Stimulated activated CD4-positive, alpha-beta T cell treated with anti-CD3 and anti-CD28 coated beads, Interleukin-4, amount 100 ng/mL, for 1 hour (primary cell): ENCODE data around the gene SH2D3A.
A peak's percentile ranks its signal among the peaks of the same experiment; 100 is the strongest.
"Not testable (repeated sequence)": the region's sequence is repeated elsewhere in the genome, so short reads cannot be mapped to it uniquely, and the experiment has no call there.

ENCODE experiments used
- DNase-seq: peaks from one replicate; pipeline ENCODE4 v3.0.0-alpha.2; 2020

SH2D3A gene

GRCh38 chr19:6754653-6755463 lies 12.4 kb downstream of the SH2D3A start:
- DNase-seq: no peak

DNA sequence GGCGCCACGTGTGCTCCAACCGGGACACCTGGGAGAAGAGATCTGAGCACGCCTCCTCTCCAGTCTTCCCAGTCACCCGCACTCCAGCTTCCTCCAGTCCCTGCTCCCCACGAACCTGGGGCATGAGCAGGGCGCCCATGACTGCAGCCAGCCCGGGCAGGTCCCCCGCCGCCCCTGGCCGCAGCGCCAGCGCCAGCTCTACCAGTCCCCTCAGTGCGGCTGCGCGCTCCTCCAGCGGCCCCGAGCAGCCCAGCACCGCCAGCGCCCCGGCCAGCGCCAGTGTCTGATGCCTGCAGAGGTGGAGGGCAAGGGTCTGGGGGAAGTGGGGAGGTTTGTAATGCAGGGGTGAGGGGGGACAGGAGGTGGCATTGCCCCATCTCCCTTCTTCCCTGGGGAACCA lies 13.1 kb downstream of the SH2D3A start:
- DNase-seq: no peak

GRCh38 chr19:6753178-6754031 lies 13.8 kb downstream of the SH2D3A start:
- peak; percentile 84 for DNase-seq

GRCh38 chr19:6752256-6753177 lies 14.7 kb downstream of the SH2D3A start:
- DNase-seq: no peak

DNA sequence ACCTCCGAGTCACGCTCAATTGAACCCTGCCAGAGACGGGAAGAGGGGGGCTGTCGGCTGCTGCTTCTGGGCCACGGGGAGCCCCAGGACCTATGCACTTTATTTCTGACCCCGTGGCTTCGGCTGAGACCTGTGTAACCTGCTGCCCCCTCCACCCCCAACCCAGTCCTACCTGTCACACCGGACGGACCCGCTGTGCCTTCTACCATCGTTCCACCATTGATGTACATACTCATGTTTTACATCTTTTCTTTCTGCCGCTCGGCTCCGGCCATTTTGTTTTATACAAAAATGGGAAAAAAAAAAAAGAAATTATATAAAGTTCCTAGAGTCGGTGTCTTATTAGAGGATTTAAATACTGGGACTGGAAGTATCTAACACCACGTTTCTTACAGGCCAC lies 16.0 kb downstream of the SH2D3A start:
- no peak for DNase-seq

DNA sequence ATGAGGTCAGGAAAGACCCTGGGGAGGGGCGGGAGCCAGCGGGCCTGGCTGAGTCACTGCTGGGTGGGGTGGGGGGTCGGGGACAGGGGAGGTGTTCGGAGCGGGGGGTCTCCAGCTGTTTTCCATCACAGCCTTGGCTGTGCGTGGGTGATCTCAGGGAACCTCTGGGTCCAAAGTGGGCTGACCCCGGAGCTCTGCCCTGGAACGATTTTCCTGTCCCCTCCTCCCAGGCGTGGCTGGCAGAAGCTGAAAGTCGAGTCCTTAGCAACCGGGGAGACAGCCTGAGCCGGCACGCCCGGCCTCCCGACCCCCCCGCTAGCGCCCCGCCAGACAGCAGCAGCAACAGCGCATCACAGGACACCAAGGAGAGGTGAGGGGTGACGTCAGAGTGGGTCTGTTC lies 17.2 kb downstream of the SH2D3A start:
- no peak for DNase-seq

GRCh38 chr19:6748543-6748942 lies 18.7 kb downstream of the SH2D3A start:
- DNase-seq: not testable (repeated sequence)

- no peak for DNase-seq
Observed at GRCh38 chr19:6745965-6746364, 21.3 kb downstream of the SH2D3A start.

DNA sequence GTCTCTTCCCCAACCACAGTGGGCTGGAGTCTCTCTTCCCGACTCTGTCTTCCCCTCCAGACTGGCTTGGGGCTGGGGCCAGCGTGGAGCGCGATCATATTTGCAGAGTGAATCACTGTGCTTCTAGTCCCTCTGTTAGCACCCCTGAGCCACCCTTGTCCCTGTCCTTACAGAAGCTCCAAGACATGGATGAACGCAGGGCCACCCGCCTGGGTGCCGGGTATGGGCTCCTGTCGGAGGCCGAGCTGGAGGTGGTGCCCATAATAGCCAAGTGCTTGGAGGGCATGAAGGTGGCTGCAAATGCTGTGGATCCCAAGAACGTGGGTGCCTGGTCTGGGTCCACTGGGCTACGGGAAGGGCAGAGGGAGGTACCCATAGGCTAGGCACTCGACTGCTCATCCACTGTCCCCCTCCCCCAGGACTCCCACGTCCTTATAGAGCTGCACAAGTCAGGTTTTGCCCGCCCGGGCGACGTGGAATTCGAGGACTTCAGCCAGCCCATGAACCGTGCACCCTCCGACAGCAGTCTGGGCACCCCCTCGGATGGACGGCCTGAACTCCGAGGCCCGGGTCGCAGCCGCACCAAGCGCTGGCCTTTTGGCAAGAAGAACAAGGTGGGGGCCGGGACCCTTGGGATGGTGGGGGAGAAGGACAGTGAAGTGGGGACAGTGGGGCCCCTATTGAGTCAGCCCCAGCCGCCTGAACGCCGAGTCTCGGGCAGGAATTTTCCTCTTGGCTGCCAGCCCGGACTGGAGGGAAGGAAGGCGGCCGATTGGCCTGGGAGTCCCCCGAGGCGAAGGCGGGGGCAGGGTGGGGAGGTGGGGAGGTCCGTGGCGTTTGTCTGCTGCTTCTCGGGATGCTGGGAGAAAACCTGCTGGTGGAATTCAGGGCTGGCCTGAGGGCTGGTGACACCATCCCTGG lies 22.6 kb downstream of the SH2D3A start:
- no peak for DNase-seq

DNA sequence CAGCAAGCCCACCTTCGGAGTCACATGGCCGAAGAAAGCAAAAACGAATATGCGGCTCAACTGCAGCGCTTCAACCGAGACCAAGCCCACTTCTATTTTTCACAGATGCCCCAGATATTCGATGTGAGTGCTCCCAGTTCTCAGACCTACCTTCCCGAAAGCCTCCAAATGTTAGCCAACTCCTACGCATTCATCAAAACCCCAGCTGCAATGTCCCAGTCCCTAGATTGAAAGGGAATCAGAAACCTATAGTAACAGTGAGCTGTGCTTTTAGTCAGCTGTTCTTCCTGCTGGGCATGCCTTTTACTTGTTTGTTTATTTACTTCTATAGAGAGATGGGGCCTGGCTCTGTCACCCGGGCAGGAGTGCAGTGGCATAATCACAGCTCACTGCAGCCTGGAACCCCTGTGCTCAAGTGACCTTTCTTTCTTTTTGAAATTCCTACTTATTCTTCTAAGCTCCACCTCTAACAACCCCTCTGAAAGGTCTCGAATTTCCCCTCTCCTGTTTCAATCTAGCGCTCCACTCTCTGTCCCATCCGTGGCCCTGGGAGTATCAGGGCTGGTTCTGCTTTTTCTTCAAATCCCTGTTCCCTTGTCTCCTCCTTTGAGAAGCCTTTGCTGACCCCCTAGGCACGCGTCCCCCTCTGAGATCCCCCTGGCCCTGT lies 23.4 kb downstream of the SH2D3A start:
- DNase-seq: no peak

DNA sequence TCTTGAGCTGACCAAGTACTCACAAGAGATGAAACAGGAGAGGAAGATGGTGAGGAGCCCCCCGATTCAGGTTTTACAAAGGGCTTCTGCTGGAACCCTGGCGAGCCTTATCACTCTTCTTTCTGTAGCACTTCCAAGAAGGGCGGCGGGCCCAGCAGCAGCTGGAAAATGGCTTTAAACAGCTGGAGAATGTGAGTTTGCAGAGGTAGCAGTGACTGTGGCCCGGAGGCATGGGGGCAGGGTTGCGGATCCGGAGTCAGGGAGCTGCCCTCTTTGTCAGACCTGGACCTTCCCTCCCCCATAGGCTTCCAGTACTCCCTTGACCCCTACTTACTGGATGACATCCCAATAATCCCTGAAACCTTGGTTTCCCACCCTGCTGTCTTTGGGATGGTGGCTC lies 24.2 kb downstream of the SH2D3A start:
- DNase-seq: no peak

DNA sequence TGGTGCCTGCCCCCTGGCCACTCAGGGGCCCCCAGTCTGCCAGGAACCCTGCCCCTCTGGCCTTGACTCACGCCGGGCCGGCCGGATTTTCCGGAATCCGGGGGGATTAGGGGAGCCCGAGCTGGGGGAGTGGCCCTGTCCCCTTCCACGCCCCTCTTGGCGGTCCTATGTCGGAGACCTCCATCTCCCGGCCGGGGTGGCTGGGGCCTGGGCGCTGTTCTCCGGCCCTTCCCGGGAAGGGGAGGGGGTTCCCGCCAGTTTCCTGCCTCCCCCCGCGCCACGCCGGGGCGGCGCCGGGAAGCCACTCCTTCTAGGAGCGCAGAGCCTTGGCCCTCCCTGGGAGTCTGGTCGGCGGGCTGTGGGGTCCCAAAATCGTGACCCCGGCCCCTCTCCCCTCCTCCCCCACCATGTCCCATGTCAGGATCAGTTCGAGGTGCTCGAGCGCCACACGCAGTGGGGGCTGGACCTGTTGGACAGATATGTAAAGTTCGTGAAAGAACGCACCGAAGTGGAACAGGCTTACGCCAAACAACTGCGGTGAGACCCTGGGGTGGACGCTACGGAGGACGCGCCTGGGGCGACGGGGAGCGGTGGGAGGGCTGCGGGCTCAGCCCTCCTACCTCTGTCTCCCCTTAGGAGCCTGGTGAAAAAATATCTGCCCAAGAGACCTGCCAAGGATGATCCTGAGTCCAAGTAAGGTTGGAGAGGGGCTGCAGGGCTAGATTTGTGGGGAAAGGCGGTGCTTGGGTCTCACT lies 26.5 kb downstream of the SH2D3A start:
- no peak for DNase-seq

DNA sequence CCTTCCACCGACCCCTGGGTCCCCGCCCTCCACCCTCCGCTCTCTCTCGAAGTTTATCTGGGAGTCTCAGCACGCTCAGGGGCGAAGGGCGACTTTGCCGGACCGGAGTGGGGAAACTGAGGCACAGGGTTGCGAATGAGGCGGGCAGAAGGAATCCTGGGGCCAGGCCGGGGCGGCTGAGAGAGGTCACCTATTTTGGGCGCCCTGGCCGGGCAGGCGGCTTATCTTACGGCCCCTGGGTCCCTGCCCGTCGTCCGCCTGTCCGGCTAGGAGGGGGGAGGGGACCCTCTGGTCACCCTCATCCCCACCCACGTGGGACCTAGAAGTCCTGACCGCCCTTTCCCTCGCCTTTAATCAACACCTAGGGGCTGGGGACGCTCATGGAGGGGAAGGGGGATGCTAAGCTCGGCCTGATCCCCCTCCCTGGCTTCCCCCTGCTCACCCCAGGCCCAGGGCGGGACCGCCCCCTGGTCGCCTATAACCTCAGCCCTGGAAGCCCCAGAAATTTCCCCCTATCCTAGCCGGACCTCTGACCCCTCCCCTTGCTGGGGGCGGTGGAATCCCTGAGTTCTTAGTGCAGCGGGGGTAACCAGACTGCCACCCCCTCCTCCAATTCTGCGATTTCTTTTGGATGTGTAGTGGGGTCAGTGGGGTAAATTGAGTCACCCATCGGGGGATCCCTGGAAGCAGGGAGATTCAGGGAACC lies 27.2 kb downstream of the SH2D3A start:
- DNase-seq: no peak

- DNase-seq: peak; percentile 83
Observed at GRCh38 chr19:6739390-6739882, 27.8 kb downstream of the SH2D3A start, which contains the start of gene TRIP10. Gene TRIP10, plus strand, starts transcription at chr19:6739680. Its CDS starts 82 bp downstream, at chr19:6739762.

- peak; percentile 29 for DNase-seq
Observed at GRCh38 chr19:6738787-6739389, 28.3 kb downstream of the SH2D3A start.

- peak; percentile 76 for DNase-seq
Observed at GRCh38 chr19:6737873-6738786, 29.1 kb downstream of the SH2D3A start.

- peak; percentile 99 for DNase-seq
Observed at GRCh38 chr19:6737284-6737872, 29.9 kb downstream of the SH2D3A start, which contains the start of gene GPR108. Gene GPR108, minus strand, starts transcription at chr19:6737580. Its CDS starts 4 bp downstream, at chr19:6737576.
